ENCODE measurements around the gene RIT2.

- TF ChIP-seq GATA2 (CRISPR knock-in tag; IDR thresholded peaks at IDR 0.05) (no peak), CTCF (IDR thresholded peaks at IDR 0.05) (no peak), FOSL2 (IDR thresholded peaks at IDR 0.05; ENCODE audit: borderline replicate concordance, low read depth) (no peak), CHD2 (IDR thresholded peaks at IDR 0.05; ENCODE audit: low read length, partially characterized antibody) (no peak), RAD21 (IDR thresholded peaks at IDR 0.05; ENCODE audit: low read length) (no peak), TAF1 (IDR thresholded peaks at IDR 0.05; ENCODE audit: borderline replicate concordance, low read depth, low read length) (no peak), SMC3 (IDR thresholded peaks at IDR 0.05; ENCODE audit: low read depth, low read length) (no peak), POLR2AphosphoS5 (IDR thresholded peaks at IDR 0.05; ENCODE audit: low read depth, low read length) (no peak)
Observed at GRCh38 chr18:42743373-42744138, 371.9 kb downstream of the RIT2 start.
